HCEC 1CT (cell line): ENCODE data around the gene GREB1.
A peak's percentile ranks its signal among the peaks of the same experiment; 100 is the strongest.

Experiments
- DNase-seq: peaks from one replicate; pipeline ENCODE4 v3.0.0-alpha.2; 2017

GREB1 gene

DNA sequence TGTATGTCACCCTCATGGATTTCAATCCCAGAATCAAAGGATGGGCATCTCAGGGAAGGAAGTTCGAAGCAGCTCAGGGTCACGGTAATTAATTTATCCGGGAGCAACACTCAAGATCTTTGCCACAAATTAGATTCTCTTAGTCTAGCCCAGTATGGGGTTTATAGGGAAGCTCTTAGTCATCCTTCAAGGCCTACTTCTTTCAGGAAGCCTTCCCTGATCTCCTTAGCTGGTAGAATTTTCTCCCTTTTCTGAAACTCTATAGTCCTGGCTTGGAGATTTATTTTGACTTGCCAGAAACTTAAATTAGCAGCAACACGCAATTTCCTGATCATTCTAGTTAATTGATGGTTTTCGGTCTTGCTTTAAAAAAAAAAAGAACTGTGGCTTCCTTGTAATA is 20.5 kb upstream of the GREB1 start:
- no peak for DNase-seq

DNA sequence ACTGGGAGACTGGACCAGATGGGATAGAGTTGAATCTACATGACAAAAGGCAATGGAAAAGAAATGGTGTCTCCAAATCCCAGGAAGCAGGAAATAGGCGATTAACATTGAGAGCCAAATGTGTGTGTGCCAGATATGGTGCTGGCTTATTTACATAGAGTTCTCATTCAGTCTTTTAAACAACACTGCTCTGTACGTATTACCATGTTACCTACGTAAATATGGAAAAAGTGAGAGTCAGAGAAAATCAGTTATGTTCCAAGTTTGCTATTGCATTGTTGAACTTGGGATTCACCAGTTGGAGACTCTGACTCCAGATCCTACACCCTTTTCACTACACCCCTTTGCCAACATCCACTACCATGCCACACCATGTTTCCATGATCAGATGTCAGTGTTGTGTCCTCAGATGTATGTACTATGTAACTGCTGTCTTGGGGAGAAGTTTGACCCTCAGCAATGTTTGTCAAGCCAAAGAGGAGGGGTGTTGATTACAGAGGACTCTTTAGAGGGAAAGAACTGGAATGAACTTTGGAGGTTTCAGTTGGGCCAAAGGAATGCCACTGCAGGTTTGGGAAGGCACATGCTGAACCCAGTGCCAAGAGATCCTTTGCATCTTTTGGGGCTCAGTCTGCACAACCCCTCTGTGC is 19.6 kb upstream of the GREB1 start:
- DNase-seq = no peak

DNA sequence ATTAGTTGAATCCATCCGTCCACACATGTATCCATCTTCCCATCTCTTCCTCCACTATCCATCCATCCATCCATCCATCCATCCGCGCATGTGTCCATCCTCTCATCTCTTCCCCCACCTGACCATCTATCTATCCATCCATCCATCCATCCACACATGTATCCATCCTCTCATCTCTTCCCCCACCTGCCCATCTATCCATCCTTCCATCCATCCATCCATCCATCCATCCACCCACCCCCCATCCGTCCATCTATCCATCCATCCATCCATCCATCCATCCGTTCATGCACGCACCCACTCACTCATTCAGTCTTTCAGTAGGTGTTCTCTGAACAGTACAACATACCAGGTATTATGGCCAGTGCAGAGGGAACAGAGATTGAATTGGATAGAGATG is 18.9 kb upstream of the GREB1 start:
- DNase-seq = no peak

DNA sequence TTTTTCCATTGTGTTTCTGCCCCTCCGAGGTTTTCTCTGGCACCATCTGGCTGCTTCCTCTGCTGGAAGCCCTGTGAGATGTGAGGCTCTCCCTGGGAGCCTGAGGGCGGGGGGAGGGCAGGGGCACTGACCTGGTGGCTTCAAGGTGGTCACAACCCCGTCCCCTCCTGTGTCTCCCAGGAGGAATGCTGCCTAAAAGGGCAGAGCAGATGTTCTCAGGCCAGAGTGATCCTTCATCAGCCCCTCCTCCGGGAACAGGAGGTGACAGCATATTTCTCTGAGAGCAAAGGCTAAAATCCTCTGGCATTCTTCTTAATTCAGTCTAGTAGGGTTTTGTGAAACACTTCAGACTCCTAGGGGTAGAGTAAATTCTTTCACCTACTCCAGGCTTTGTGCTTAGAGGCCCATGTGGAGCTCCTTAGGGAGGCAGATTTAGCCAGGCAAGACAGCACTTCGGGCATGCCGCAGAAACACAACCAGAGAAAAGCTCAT is 18.3 kb upstream of the GREB1 start:
- DNase-seq = no peak

DNA sequence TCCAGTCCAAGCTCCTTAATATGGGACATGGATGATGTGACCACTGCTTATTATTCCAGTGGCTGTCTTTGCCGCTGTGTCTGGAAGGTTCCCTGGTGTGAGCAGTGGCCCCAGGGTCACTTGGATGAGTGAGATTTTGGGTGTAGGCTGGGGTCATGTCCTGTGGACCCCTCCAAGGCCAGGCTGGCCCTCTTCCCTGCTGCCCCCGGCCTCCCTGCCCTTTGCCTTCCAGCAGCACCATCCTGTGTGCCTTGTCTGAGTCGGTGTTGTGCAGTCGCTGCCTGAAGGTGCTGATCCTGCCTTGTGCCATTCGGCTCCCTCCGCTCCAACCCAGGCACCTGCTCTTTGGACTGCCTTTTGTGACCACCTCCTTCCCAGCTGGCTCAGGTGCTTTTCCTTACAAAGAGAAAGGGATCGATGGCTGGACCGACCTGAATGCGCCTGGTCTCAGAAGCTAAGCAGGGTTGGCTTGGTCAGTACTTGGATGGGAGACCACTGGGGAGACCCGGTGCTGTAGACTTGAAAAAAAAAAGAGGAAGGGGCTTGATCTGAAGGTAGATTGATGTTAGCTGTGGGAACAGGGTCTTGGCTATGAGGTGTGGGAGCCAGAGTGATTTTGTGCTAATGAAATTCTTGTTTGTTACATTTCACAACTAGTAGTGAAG is 16.7 kb upstream of the GREB1 start:
- no peak for DNase-seq

DNA sequence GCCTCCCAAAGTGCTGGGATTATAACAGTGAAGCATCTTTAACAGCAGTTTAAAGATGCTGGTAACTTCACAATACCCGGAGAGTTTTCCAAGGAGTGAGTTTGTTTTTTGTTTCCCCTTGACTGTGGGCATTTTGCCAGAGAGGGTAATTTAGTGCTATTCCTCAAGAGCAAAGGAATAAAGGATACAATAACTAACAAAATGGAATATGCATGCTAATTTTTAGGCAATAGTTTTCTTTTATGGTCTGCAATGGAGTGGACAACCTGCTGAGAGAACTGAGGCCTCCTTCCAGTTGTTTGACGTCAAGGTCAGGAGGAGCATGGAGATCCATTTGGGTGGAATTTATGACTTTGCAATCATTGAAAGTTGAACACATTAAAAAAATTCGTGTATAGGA is 15.9 kb upstream of the GREB1 start:
- DNase-seq = no peak

DNA sequence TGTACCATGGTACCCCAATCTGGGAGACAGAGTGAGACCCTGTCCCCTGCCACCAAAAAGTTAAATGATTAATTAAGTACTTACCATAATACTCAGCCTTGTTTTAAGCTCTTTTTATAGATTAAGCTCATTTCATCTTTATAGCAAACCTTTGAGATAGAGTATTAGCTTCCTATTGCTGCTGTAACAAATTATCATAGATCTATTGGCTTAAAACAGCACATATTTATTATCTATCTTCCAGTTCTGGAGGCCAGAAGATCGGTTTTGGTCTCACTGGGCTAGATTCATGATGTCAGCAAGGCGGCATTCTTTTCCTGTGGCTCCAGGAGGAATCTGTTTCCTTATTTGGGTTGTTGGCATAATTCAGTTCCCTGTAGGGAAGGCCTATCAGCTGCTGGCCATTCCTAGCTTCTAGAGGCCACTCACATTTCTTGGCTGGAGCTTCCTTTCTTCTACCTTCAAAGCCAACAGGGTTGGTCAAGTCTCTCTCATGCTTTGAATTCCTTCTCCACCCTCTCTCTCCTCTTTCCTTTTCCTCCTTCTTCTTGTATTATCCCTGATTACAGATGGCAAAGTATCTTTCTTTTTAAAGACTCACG is 13.7 kb upstream of the GREB1 start:
- no peak for DNase-seq

DNA sequence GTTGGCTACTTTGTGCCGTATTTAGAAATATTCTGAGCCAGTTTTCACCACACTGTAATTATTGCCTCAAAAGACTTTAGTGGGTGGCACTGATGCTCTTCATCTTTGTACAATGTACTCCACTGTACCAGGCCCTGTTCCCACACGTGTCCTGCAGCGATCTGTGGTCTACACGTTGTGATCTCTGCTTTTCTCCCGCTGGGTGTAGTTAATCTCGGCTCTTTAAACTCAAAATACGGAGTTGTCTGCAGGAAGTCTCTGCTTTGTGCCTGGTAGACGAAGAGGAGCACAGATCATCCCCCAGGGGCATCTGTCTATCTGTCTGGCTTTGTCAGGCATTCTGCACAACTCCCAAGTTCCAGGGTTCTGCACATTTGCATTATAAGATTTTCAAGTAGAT is 12.1 kb upstream of the GREB1 start:
- DNase-seq = no peak

DNA sequence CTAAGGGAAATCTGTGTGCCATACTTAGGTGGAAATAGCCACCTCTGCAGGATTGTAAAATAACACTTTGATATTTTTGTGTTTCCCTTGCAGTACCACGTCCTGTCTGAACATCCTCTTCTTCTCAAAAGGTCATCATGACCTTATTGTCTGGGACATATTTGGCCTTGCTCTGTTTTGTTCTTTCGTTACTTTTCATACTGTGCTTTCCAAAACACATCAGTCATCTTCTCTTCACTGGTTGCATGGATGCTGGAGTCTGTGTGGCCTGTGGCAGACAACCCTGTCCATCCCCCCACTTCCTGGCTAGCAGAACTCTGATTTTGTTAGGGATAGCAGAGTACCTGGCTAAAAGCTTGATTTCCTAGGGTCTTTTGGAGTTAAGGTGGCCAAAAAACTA is 9.4 kb upstream of the GREB1 start:
- DNase-seq = no peak

DNA sequence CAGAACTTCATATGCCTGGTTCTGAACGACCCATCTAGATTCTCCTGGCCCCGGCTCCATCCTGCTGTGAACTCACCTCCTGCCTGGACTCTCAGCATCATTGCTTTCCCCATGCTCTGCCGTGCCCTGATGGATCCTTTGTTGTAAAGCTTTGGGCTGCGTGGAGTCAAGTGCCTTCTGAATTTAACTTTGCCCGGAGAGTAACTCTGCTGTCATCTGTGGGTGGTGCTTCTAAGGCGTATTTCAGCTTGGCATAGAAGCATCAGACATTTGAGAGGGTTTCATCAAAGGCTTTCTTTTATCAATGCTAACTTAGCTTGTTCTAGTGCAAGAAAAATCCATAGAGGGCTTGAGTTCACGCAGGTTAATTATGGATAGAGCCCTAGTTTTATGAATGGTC is 8.1 kb upstream of the GREB1 start:
- DNase-seq = no peak

DNA sequence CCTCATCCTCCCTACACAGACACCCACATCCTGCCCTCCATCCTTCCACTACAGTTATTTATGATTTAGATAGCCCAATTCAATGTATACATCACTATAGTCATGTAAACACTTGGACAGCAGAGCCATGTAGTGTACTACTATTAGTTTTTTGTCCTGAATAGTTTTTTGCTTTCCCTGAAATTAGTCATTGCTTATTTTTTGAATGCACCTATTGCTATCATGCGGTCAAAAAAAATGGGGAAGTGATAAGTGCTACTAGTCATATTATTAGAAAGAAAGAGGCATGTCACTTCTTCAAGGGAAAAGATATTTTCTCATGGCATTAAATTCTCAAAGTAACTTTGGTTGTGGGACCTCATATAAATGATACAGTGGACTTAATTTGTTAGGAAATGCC is 6.8 kb upstream of the GREB1 start:
- no peak for DNase-seq

DNA sequence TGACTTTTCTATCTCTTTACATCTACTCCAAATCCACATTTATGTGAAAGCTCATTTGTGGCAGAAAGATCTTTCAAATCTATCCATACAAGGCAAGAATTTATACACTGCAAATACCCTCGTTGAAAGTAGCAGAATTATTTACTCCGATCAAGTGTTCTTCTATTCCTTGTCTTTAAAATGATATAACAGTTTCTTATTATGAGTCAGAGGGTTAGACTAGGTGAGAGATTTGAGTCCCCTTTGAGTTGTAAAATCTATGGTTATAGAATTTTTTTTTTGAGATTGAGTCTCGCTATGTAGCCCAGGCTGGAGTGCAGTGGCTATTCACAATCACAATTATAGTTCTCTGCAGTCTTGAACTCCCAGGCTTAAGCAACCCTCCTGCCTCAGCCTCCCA is 5.6 kb upstream of the GREB1 start:
- no peak for DNase-seq

DNA sequence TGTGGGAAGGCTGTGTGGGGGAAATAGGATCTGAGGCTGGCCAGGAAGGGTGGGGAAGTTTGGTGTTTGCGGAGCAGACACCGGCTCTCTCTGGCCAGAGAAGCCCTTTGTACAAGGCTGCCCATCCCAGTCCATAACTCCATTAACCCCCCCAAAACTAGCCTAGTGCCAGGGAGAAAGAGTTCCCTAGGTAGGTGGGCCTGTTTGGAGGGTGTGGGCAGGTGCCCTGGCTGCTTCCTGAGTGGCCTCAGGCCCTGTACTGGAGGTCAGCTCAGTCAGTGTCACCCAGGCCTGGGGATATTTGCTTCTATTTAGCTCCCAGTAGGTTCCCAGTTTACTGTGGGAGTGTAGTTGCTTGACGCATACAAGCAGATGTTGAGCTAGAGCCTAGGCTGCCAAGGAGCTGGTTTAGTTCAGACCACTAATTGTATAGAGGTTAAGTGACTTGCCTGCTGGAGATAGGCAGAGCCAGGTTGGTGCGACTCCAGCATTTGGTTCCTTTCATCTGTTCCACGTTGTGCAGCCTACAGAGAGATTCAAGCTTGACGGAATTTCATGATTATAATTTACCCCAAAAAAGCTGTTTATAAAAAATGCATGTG is 2.9 kb upstream of the GREB1 start:
- DNase-seq = no peak

DNA sequence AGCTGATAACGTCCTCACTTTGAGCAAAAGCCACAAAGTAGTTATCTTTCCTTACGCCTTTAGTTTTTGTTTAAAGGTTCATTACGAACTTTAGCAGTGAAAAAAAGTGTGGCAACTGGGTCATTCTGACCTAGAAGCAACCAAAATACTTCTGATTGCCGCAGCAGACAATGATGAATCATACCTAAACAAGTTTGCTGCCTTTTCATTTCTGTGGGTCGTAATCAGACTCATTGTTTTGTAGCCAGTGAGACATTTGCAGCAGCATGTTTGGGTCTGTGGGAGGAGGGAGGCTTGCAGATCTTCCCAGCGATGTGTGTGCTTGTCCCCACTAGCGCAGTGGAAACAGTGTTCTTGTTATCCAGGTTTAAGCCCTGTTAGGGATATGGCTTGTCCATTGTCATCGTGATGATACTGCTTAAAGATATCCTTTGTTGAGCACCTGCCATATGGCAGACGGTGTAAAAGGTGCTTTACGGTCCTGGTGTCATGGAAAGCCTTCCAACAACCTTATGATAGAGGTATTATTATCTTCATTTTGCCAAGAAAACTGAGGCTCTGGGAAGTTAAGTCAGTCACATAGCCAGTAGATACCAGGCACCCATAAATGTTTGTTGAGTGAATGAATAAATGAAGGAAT is 1.3 kb upstream of the GREB1 start:
- DNase-seq = peak; percentile 63

DNA sequence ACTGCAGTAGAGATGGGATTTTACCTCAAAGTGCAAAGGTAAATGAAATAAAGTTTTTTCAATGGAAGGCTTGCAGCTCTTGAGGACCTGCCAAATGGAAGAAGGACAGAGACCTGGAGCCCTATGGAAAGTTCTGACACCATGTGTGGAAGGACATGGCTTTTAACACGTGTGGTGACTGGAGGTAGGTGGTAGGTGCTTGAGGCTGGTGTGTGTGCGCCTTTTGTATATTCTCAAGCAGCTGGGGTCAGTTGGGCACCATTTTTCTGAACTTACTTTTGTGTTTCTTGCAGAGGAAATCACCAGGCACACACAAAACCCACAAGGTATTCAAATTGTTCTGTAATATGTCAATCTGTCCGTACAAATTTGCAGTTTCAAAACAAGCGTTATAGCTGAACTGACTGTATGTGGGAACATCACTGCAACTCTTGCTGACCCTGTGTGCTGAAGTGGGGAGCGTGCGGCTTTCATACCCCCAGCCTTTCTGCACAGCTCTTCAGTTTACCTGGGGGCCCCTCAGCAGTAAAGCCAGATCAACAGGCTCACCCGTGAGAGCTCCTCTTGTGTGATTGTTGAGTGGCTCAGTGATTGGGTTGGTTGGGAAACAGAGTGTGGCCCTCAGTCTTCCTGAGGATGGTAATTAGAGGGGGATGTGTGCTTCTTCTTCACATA is 363 bp downstream of the GREB1 start:
- no peak for DNase-seq

DNA sequence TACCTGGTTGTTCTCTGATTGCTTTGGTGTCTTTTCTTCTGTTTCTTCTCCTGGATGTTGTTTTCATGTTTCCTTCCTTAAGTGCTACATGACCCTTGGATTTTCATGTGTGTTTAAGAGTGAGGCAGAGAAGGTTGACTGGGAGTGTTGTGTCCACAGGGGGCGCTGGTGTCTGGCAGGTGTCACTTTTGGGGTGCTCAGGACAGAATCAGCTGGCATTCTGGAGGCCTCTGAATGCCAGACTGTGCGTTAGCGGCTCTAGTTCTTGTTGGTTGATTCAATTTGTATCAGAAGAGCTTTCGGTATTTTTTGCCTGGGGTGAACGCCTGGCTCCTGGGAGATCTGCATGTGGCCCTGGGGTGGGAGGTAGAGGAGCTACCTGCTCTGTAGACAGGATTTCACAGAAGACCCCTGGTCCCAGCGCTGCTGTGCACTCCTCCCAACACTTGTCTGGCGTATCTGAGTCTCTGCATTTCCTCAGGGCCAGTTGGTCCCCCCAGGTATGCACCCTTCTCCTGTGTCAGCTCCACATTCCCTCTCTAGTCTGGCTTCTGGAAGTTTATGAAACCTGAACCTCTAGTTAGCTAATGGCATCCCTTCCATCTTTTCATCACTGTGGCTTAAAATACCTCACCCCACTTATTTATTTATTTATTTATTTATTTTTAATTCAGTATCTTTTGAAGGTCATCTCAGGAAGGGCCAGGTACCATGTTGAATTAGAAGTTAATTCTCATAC is 1.1 kb downstream of the GREB1 start:
- no peak for DNase-seq

DNA sequence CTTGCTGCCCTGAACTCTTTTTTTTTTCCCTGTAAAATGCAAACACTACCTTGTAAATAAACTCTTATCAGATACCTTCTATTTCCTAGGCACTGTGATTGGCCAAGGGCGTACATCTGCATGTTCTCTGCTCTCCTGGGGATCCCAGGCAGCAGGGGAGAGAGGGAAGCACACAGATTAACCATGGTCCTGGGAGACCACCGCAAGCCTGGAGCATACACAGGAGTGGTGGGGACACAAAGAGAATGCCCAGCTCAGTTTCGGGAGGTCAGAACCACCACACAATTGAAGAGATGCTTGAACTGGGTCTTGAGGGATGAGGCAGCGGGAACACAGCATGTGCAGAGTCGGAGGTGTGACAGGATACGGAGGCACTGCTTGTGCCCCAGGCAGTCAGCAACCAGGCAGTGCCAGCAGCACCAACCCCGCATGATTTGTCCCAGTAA is 2.1 kb downstream of the GREB1 start:
- no peak for DNase-seq

DNA sequence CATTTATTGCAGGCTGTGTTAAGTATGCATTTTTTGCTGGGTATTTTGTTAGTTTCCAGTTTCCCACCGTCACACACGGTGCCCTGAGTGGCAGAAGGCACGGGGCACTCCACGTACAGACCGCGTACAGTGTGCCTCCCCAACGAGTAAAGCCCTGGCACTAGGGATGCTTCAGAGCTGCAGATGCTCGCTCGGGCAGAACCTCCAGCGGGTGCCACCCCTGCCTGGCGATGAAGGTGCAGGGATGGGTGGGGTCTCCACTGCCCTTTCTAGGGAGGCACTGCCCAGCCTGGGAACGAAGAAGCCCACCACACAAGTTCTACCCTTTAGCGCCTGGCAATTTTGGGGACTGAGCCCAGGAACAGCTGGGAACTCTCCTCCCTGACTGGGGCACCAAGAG is 4.1 kb downstream of the GREB1 start:
- DNase-seq = no peak

DNA sequence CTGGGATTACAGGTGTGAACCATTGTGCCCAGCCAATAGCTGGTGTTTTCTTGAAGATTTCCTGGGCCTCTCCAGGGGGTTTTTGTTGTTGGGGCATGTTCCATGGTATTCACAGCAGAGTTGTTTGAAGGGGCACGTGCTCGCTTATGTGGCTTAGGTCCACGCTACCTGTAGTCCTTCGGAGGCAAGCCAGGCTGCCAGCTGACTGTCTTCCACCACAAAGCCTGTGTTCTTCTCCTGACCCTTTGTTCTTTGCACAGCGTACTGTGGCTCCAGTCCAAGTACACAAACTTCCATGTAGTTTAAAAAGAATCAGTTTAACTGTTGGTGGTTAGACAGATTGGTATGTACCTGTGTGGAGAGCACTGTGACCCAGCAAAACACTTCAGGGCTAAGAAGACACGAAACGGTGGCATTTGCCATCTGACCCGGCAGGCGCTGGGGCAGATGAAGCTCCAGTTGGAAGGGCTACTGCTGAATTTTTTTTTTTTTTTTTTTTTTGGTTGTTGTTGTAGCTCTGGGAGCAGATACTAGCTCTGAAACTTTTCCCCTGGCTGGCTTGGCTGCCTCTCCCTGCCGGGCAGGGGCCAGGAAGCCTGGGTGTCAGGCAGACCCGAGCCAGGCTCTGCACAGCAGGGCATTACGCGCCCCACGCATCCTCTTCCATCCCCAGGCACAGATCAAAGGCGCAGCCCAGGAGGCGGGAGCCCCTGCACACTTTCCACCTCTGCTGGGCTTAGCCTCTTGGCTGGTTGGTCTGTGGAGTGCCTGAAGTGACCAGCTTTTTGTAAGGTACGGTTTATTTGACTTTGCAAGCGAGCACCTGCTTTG is 5.7 kb downstream of the GREB1 start:
- no peak for DNase-seq

DNA sequence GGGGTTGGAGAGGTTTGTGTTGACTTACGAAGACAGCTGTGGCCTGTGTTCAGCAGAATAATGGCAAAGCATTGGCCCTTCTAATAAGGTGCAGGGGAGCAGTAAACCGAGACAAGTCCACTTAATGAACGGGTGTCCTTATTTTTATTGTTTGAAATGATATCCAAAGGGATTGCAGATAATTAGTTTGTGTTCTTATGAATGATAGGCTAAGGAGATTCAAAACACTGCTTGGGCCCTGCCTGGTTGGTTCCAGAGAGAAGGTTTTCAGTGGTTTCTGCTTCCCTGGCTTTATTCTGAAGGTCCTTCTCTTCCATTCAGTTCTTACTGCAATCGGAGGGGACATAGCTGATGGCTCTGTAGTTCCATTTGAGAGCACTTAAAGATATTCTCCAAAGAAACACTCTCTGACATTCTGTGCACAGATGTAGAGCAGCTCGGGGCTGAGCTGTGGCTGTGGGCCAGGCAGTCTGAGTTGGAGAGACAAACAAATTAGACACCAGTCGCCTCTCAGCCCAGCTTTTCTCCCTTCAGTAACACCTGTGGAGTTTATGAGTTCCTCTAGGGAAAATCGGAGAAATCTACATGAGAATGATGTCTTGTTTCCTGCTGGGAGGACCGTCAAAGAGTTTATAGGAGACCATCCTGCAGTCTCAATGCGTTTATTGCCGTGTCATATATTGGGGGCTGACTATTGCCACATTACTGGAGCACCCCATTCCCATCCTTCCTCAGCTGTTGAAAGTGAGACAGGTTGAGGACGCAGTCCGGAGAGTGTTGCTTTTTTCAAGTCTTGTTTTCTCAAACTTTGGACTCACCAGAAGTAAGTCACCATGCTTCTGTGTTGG is 6.5 kb downstream of the GREB1 start:
- DNase-seq = no peak
